GM19455 (cell line): ENCODE measurements around the gene EFS.
"Not testable (repeated sequence)": the region's sequence is repeated elsewhere in the genome, so short reads cannot be mapped to it uniquely, and the experiment has no call there.

Experiments used
- ATAC-seq: cut with Tn5 transposase; IDR thresholded peaks from one replicate; pipeline ENCODE4 v1.9.1; 2021; ENCODE audit not compliant: unreplicated experiment

Gene EFS

DNA sequence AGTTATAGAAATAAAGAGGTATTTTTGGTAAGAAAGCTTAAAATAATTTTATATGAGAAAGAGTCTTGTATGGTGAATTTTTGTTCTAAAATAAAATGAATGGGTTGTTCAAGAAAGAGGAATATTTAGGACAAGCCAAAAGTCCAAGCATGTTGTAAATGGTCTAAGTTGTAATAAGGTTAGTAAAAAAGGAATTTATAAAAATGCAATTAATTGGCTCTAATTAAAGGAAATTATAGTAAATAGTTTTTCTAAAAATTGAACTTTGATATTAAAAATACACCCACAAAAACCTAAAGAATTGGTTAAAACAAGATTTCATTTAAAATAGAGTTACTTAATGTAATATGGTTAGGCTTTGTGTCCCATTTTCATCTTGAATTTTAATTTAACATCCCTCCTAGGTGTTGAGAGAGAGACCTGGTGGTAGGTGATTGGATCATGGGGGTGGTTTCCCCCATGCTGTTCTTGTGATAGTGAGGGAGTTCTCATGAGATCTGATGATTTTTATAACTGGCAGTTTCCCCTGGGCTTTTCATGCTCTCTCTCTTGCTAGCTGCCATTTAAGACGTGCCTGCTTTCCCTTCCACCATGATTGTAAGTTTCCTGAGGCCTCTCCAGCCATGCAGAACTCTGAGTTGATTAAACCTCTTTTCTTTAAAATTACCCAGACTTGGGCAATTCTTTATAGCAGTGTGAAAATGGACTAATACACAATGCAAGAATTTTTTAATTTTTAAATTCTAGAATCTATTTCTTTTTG lies 25.3 kb downstream of the EFS start:
- no peak for ATAC-seq

- no peak for ATAC-seq
Measured at GRCh38 chr14:23335623-23336022, 29.3 kb downstream of the EFS start.

- ATAC-seq, result no peak
Measured at GRCh38 chr14:23327947-23328744, 36.8 kb downstream of the EFS start.

GRCh38 chr14:23326491-23327332 lies 38.3 kb downstream of the EFS start:
- ATAC-seq, result no peak

GRCh38 chr14:23325746-23326145 lies 39.2 kb downstream of the EFS start:
- not testable (repeated sequence) for ATAC-seq

GRCh38 chr14:23324993-23325392 lies 40.0 kb downstream of the EFS start:
- ATAC-seq, result no peak

GRCh38 chr14:23324455-23324846 lies 40.5 kb downstream of the EFS start:
- no peak for ATAC-seq

GRCh38 chr14:23323838-23324454 lies 41.0 kb downstream of the EFS start:
- ATAC-seq, result no peak

GRCh38 chr14:23322568-23323517 lies 42.1 kb downstream of the EFS start:
- ATAC-seq, result no peak

DNA sequence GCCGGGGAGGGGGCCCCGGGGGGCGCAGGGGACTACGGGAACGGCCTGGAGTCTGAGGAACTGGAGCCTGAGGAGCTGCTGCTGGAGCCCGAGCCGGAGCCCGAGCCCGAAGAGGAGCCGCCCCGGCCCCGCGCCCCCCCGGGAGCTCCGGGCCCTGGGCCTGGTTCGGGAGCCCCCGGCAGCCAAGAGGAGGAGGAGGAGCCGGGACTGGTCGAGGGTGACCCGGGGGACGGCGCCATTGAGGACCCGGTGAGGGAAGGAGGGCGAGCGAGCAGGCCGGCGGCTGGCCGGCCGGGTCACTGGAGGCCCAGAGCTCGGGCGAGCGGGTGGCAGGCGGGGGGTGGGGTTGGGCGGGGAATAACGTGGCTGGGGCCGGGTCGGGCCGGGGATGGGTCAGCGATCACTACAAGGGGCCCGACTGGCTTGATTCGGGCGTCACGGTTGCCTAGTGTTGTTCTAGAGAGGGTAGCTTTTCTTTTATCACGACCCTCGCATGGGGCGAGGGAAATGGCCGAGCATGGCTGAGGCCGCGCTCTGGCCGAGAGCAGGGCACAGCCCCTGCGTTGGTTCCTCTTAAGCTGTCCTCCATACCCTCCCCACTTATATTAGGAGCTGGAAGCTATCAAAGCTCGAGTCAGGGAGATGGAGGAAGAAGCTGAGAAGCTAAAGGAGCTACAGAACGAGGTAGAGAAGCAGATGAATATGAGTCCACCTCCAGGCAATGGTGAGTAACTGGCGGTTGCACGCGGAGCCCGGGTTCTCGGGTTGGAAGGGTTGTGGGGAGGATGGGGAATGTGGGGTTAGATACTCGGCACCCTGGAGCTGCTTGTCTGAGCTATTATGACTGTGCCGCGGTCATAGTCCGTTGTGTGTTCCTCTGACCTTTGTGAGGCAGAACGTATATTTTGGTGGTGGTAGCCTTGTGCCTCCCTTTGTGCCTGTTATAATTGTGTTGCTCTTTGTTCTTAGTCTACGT lies 43.1 kb downstream of the EFS start:
- peak; percentile 23 for ATAC-seq

GRCh38 chr14:23320584-23321571 lies 44.1 kb downstream of the EFS start, which contains the start of gene PABPN1:
TSS of gene PABPN1 (plus strand) at chr14:23321457. CDS start at chr14:23321470, 13 bp downstream.
- peak; percentile 90 for ATAC-seq

DNA sequence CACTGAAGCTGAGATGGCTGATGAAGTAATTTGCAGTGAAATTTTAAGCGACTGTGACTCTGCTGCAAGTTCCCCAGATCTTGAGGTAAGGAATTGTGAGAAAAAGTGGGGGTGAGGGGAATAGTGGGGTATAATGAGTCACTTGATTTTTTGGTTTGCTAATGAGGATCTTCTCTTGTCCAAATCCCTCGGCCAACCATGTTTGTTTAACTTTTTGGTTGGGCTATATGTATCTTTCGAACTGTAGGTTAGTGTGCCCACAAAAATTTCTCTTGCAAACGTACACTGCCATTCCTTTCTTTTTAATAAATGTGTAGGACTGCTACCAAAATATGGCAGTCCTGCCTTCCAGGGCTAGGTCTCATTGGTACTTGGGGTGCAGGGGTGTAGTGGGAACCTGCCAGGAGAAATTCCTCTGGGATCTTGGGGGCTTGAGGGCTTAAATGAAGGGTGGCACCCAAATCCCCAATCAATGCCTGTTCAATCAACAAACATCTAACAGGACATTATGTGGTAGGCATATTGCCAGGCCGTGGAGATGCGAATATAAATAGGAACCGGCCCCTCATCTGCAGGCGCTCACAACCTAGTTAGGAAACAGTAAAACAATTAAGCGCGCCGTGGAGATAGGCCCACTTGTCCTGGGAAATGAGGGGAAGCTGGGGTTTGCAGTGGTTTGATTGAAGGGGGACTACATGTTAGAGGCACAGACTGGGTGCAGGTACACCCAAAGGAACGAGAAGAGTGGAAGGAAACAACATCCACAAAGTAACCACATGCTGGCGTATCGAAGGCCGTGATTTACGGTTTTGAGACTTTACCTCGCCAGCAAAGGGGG lies 45.0 kb downstream of the EFS start:
- ATAC-seq, result no peak

DNA sequence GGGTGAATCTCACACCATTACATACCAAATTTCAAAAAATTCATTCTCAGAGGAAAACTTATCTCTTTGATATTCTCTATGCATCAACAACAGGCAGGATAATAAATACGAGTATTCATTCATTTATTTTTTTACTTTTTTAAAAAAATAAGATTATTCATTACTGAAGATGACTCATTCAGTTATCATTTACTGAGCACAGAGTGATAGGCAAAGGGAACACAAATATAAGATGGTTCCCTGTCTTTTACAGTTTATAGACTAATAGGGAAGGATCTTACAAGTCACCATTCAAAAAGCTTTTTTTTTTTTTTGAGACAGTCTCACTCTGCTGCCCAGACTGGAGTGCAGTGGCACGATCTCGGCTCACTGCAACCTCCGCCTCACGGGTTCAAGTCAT lies 48.7 kb downstream of the EFS start:
- no peak for ATAC-seq

- no peak for ATAC-seq
Measured at GRCh38 chr14:23310546-23310945, 54.4 kb downstream of the EFS start.

DNA sequence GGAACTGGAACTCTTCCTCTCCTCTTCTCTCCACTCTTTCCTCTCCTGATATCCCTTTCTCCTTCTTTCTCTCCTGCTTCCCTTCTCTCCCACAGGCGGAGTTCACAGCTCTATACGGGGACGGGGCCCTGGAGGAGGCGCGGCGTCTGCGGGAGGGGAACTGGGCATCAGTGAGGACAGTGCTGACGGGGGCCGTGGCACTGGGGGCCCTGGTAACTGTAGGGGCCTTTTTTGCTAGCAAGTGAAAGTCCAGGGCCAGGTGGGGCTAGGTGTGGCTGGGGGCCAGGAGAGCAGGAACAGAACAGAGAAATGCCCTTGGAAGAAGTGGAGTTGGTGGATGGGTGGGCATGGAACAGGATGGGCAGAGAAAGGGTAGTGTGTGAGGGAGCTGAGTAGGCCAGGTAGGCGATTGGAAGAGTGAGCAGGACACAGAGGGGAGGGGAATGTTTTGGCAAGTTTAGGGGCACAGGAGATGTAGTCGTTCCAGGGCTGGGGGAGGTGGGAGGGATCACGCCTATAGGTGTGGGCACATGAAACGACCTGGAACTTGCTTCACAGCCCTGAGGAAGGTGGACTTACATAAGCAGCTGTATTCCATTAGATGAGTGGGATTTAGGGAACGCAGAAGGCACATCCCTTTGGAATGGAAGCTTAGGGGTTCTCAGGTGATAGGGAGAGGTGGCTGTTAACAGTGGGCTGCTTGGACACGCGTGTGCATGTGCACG lies 56.1 kb downstream of the EFS start:
- ATAC-seq, result no peak
